Measurements from ENCODE around the gene EDN2.

Gene EDN2

GRCh38 chr1:41495210-41495948 is 10.9 kb upstream of the EDN2 start:
- no peak overlapping the region for H3K4me3 ChIP-seq (ENCODE audit: low read depth, low read length)
- peak; percentile 55 for TF ChIP-seq CTCF (conservative IDR thresholded peaks at IDR 0.05; ENCODE audit: low read depth, low read length)
- DNase-seq (ENCODE audit: low read depth) = peak; percentile 65

- no peak overlapping the region for H3K4me3 ChIP-seq (ENCODE audit: low read depth, low read length)
- DNase-seq (ENCODE audit: low read depth) = no peak
- no peak for TF ChIP-seq CTCF (conservative IDR thresholded peaks at IDR 0.05; ENCODE audit: low read depth, low read length)
Measured at GRCh38 chr1:41494351-41495209, 10.1 kb upstream of the EDN2 start.

- DNase-seq (ENCODE audit: low read depth) = no peak
- no peak for TF ChIP-seq CTCF (conservative IDR thresholded peaks at IDR 0.05; ENCODE audit: low read depth, low read length)
- no peak overlapping the region for H3K4me3 ChIP-seq (ENCODE audit: low read depth, low read length)
Measured at GRCh38 chr1:41493626-41494350, 9.3 kb upstream of the EDN2 start.

- TF ChIP-seq CTCF (conservative IDR thresholded peaks at IDR 0.05; ENCODE audit: low read depth, low read length) = no peak
- no peak overlapping the region for H3K4me3 ChIP-seq (ENCODE audit: low read depth, low read length)
- peak; percentile 92 for DNase-seq (ENCODE audit: low read depth)
Measured at GRCh38 chr1:41493117-41493536, 8.6 kb upstream of the EDN2 start.

- H3K4me3 ChIP-seq (ENCODE audit: low read depth, low read length) = no peak overlapping the region
- TF ChIP-seq CTCF (conservative IDR thresholded peaks at IDR 0.05; ENCODE audit: low read depth, low read length) = peak; percentile 71
- no peak for DNase-seq (ENCODE audit: low read depth)
Measured at GRCh38 chr1:41492341-41492848, 7.9 kb upstream of the EDN2 start.

GRCh38 chr1:41490911-41491310 is 6.4 kb upstream of the EDN2 start:
- no peak for DNase-seq (ENCODE audit: low read depth)
- TF ChIP-seq CTCF (conservative IDR thresholded peaks at IDR 0.05; ENCODE audit: low read depth, low read length) = no peak
- no peak overlapping the region for H3K4me3 ChIP-seq (ENCODE audit: low read depth, low read length)

Measured in choroid plexus epithelial cell (primary cell).